SIG-M5 treated with dmso at 0.1 percent for 504 hours (cell line): Measurements from ENCODE around the gene NLRP9.

Experiments used
- DNase-seq: peaks from one replicate; lab custom pipeline; 2025; ENCODE audit not compliant: unreplicated experiment; lab: John Stamatoyannopoulos, UW

Gene NLRP9

GRCh38 chr19:55689411-55690108 lies 48.6 kb downstream of the NLRP9 start:
- no peak for DNase-seq

- DNase-seq, result no peak
Measured at GRCh38 chr19:55688422-55689218, 49.6 kb downstream of the NLRP9 start.

- DNase-seq, result no peak
Measured at GRCh38 chr19:55687281-55688201, 50.7 kb downstream of the NLRP9 start.

- DNase-seq, result no peak
Measured at GRCh38 chr19:55686311-55687050, 51.7 kb downstream of the NLRP9 start.

GRCh38 chr19:55685776-55686175 lies 52.4 kb downstream of the NLRP9 start:
- DNase-seq, result no peak

GRCh38 chr19:55684946-55685681 lies 53.1 kb downstream of the NLRP9 start:
- DNase-seq, result no peak

- DNase-seq, result no peak
Measured at GRCh38 chr19:55683449-55684261, 54.5 kb downstream of the NLRP9 start.

GRCh38 chr19:55681131-55682092 lies 56.8 kb downstream of the NLRP9 start:
- no peak for DNase-seq

- no peak for DNase-seq
Measured at GRCh38 chr19:55680339-55681130, 57.7 kb downstream of the NLRP9 start.

- no peak for DNase-seq
Measured at GRCh38 chr19:55679343-55680257, 58.6 kb downstream of the NLRP9 start.

- peak; percentile 91 for DNase-seq
Measured at GRCh38 chr19:55678121-55678671, 60.0 kb downstream of the NLRP9 start.

- no peak for DNase-seq
Measured at GRCh38 chr19:55677572-55678028, 60.6 kb downstream of the NLRP9 start.

GRCh38 chr19:55676889-55677505 lies 61.2 kb downstream of the NLRP9 start:
- no peak for DNase-seq

- DNase-seq, result no peak
Measured at GRCh38 chr19:55676383-55676782, 61.8 kb downstream of the NLRP9 start.

GRCh38 chr19:55675661-55676354 lies 62.4 kb downstream of the NLRP9 start:
- DNase-seq, result no peak
